Heart right ventricle (tissue), 16 donors: ENCODE results near the gene AK9. TPM values are rescaled to one million over a fixed set of nuclear protein-coding genes. Genes with fewer than 3 reads are reported as not detected.

ENCODE experiments used
- ATAC-seq, 8 donors: fragments of 200-7000 bp; cut with Tn5 transposase; one replicate each; pipeline ENCODE4 v1.9.1; 2020; ENCODE audit warnings: mild to moderate bottlenecking in 8 of 8, moderate library complexity in 8 of 8, moderate number of reproducible peaks in 1 of 8
- DNase-seq, 2 donors: peaks; one replicate each; pipeline ENCODE4 v3.0.0-alpha.2; 2020
- H3K27ac ChIP-seq, 10 donors: fragments of 200-600 bp; sonication (generic) in 2 of 10; one replicate each; pipeline versions ENCODE4 v1.5.0 to v1.8.0; 2020 to 2022; ENCODE audit warnings: mild to moderate bottlenecking in 3 of 10
- H3K27me3 ChIP-seq, 7 donors: fragments of 200-600 bp; one replicate each; pipeline ENCODE4 v1.8.0; 2021 to 2022; ENCODE audit warnings: mild to moderate bottlenecking in 2 of 7
- H3K36me3 ChIP-seq, 9 donors: fragments of 200-600 bp; sonication (generic) in 1 of 9; one replicate each; pipeline versions ENCODE4 v1.5.0 to v1.8.0; 2020 to 2022; ENCODE audit warnings: mild to moderate bottlenecking in 2 of 9
- H3K4me1 ChIP-seq, 9 donors: fragments of 200-600 bp; sonication (generic) in 1 of 9; one replicate each; pipeline versions ENCODE4 v1.5.0 to v1.8.0; 2020 to 2022; ENCODE audit warnings: mild to moderate bottlenecking in 4 of 9
- H3K4me3 ChIP-seq, 10 donors: fragments of 200-600 bp; sonication (generic) in 2 of 10; one replicate each; pipeline versions ENCODE4 v1.5.0 to v1.8.0; 2020 to 2022; ENCODE audit warnings: mild to moderate bottlenecking in 7 of 10, moderate library complexity in 2 of 10
- H3K9me3 ChIP-seq, 11 donors: fragments of 200-600 bp in 10 of 11; sonication (generic) in 2 of 11; one replicate each; pipeline versions ENCODE4 v1.5.0 to v1.8.0; 2013 to 2022; ENCODE audit warnings: mild to moderate bottlenecking in 2 of 11, control low read depth in 1 of 11, moderate library complexity in 1 of 11
- WGBS, 2 donors: extraction: QIAGEN DNeasy Blood & Tissue Kit; methylation state at CpG; one replicate each; pipeline ENCODE4 v1.1.7; 2013; ENCODE audit warnings: inconsistent platforms in 1 of 2; 5-methylcytosine and 5-hydroxymethylcytosine counted together
- intact Hi-C, 10 donors: fragments of 100-400 bp; cut with DNase I; formaldehyde crosslinking; loops; one replicate each; pipeline versions ENCODE4 v1.11.1 to v1.14.2; 2022
- polyA plus RNA-seq, 2 donors: library from polyadenylated mRNA; stranded (reverse); fragments of 200-250 nt; gene quantifications; one replicate each; pipeline ENCODE4 v1.2.3, GENCODE V29; 2013
- total RNA-seq, 10 donors: library from RNA; stranded (reverse); fragmentation: NEBNext Ultra II Directional in 3 of 10; extraction: Animal tissue kit (Norgen Biotek cat#: 25700) in 3 of 10; gene quantifications; one replicate each; pipeline versions ENCODE4 v1.2.1 to v1.2.4, GENCODE V29; 2021 to 2023
- TF ChIP-seq, protein P1 (sequence below), 9 donors: fragments of 200-600 bp; sonication (generic) in 2 of 9; IDR thresholded peaks; one replicate each; pipeline versions ENCODE4 v1.5.0 to v1.8.0; 2021 to 2022; ENCODE audit warnings: antibody characterized with exemption in 9 of 9, mild to moderate bottlenecking in 5 of 9, moderate library complexity in 1 of 9
- donor health status: Arrhythmogenic right ventricular cardiomyopathy.
- donor health status: ischemic (EF 13 %, LVEDD 7.1; RV severe dilation, severe dysfunction).
- donor health status: healthy with polysubstance abuse.
- donor health status: DM: no; HTN: yes; CAD: no.
- donor health status: DM: no; HTN: no; CAD: no.
- donor health status: ischemic (EF 25% LVEDD 6.9; RV normal size, moderate dysfunction).
- donor health status: ischemic (EF 25% LVEDD 5.7; RV mildly dilated, moderate dysfunction).
- donor health status: healthy.
- donor health status: DM: yes; HTN: yes; CAD: no.
- donor health status: Ischemic cardiomyopathy.
- donor health status: ischemic (EF 35%, LVEDD 5.7; RV mildly dilated, moderate dysfunction).
- donor health status: nonischemic (EF 11% LVEDD 7.7; RV severe dilation, severe dysfunction).
- donor health status: DM: yes; HTN: yes; CAD: no.
- donor health status: PGD.
- donor health status: ischemic (EF 29% LVEDD 5.4; RV normal size, mild dysfunction).
- donor health status: nonischemic (EF 23%, LVEDD 6.1; RV moderate dilation, normal function).

AK9 gene
- total and polyA plus RNA-seq, 12 donors = 4.6 to 17.0 (median 10.9) TPM

DNA sequence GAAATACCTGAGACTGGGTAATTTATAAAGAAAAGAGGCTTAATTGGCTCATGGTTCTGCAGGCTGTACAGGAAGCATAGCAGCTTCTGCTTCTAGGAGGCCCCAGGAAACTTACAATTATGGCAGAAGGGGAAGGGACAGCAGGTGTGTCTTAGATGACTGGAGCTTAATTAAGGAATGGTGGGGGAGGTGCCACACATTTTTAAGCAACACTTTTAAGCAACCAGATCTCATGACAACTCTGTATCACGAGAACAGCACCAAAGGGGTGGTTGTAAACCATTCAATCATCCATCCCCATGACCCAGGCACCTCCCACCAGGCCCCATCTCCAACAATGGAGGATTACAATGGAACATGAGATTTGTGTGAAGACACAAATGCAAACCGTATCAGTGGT is 27.0 kb upstream of the AK9 start:
- H3K27me3 ChIP-seq = no peaks in the 10 kb centered on the region
- intact Hi-C loops = no loop called here
- no peak overlapping the region for H3K27ac ChIP-seq
- DNase-seq (no peak), ATAC-seq (no peak)
- peaks cover 0 to 48% (median 6%) of the 10 kb centered on the region in 9 donors for H3K36me3 ChIP-seq
- TF ChIP-seq, protein P1, sequence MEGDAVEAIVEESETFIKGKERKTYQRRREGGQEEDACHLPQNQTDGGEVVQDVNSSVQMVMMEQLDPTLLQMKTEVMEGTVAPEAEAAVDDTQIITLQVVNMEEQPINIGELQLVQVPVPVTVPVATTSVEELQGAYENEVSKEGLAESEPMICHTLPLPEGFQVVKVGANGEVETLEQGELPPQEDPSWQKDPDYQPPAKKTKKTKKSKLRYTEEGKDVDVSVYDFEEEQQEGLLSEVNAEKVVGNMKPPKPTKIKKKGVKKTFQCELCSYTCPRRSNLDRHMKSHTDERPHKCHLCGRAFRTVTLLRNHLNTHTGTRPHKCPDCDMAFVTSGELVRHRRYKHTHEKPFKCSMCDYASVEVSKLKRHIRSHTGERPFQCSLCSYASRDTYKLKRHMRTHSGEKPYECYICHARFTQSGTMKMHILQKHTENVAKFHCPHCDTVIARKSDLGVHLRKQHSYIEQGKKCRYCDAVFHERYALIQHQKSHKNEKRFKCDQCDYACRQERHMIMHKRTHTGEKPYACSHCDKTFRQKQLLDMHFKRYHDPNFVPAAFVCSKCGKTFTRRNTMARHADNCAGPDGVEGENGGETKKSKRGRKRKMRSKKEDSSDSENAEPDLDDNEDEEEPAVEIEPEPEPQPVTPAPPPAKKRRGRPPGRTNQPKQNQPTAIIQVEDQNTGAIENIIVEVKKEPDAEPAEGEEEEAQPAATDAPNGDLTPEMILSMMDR (IDR thresholded peaks at IDR 0.05) = no peak
- H3K4me3 ChIP-seq = no peak overlapping the region
- 84 to 85% methylated on average over 2 of the region's 2 CpGs for WGBS, 2 donors
- peaks cover 0 to 17% (median 0%) of the 10 kb centered on the region in 9 donors for H3K4me1 ChIP-seq
- no peaks in the 10 kb centered on the region for H3K9me3 ChIP-seq

DNA sequence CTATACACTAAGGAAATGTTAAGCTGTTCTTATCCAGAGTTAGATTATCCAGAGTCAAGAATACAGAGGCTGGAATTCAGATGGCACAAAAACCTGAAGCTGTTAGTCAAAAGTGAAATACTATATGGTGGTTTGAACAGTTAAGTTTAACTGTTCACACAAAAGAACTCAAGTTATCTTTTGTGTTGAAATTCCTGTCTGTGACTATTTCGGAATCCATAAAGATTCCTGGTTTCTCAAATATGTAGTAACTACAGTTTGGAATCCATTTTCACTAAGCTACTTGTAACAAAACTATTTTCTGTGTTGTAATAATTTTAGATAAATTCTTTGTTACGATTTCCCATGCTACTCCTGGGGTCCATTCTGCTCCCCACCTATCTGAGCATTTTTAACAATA is 24.6 kb upstream of the AK9 start:
- TF ChIP-seq, protein P1 (IDR thresholded peaks at IDR 0.05) = no peak
- DNase-seq (no peak), ATAC-seq (no peak)
- intact Hi-C loops = no loop called here
- Histone ChIP-seq H3K4me1 (no peaks in the 10 kb centered on the region), H3K27ac (no peak overlapping the region), H3K36me3 (peaks cover 0 to 48% (median 6%) of the 10 kb centered on the region in 9 donors), H3K27me3 (no peaks in the 10 kb centered on the region), H3K4me3 (no peak overlapping the region), H3K9me3 (no peaks in the 10 kb centered on the region)
- 96 to 97% methylated on average over 2 of the region's 2 CpGs for WGBS, 2 donors

DNA sequence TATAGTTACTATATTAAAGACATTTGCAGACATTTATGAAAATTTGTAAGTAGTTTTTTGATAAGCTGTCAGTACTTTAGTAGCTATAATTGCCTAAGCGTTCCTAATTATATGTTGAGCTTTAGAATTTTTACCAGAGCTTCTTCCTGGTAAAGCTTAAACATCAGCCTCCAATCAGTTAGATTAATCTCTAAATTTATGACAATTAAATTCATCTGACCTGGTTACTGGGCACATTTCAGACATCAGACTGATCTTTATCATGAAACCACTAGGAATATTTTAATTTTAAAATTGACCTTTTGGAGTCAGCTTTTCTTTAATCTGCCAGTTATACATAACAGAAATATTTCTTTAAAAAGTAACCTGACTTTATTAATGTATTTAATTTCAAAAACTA is 23.6 kb upstream of the AK9 start:
- intact Hi-C loops = no loop called here

DNA sequence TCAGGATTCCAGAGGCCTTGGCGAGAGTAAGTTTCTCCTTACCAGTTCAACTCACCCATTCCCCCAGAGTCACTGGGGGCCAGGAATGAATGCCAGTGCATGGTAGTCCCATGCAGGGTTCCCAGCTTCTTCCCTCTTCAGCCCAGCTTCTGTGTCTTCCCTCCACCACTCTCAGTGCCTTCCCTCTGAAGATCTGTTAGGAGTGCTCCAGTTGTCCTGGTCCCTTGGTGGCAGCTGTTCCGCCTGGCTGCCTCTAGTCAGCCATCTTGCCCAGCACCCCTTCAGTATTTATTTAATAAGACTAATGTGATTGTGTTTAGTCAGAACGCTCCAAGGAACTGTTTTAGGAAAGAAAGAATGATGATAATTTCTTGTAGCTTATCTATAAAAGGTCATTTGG is 23.2 kb upstream of the AK9 start:
- no peak overlapping the region for H3K4me3 ChIP-seq
- no peak overlapping the region for H3K27ac ChIP-seq
- H3K9me3 ChIP-seq = peaks cover 0 to 11% (median 0%) of the 10 kb centered on the region in 11 donors
- ATAC-seq (no peak), DNase-seq (no peak)
- H3K4me1 ChIP-seq = no peaks in the 10 kb centered on the region
- peaks cover 0 to 43% (median 6%) of the 10 kb centered on the region in 9 donors for H3K36me3 ChIP-seq
- TF ChIP-seq, protein P1 (IDR thresholded peaks at IDR 0.05) = no peak
- intact Hi-C loops = no loop called here
- H3K27me3 ChIP-seq = no peaks in the 10 kb centered on the region
- 93 to 94% methylated on average over 3 of the region's 3 CpGs for WGBS, 2 donors

More for the DNA sequence above, 23.6 kb upstream of the AK9 start:
- Histone ChIP-seq H3K27ac (no peak overlapping the region), H3K36me3 (peaks cover 0 to 47% (median 6%) of the 10 kb centered on the region in 9 donors), H3K9me3 (peaks cover 0 to 7% (median 0%) of the 10 kb centered on the region in 11 donors), H3K4me1 (no peaks in the 10 kb centered on the region), H3K4me3 (no peak overlapping the region), H3K27me3 (no peaks in the 10 kb centered on the region)
- TF ChIP-seq, protein P1 (IDR thresholded peaks at IDR 0.05) = no peak
- ATAC-seq = no peak
- 100% methylated on average over 1 of the region's 1 CpG for WGBS, 2 donors
- DNase-seq = no peak
